T-helper 1 cell treated with Interleukin-12 subunit alpha and Interleukin-12 subunit beta and Interleukin-4 antibody, amounts not matched to agents 30 ng/mL and 1 ng/mL, for 36 hours (primary cell): ENCODE results near the gene MRGPRD. TPM values are rescaled to one million over a fixed set of nuclear protein-coding genes. Genes with fewer than 3 reads are reported as not detected.
"Not testable (repeated sequence)": the region's sequence is repeated elsewhere in the genome, so short reads cannot be mapped to it uniquely, and the experiment has no call there.

Experiments
- intact Hi-C: fragments of 100-400 bp; cut with micrococcal nuclease; formaldehyde crosslinking; loops from one replicate; pipeline ENCODE4 v1.15.1; 2024
- total RNA-seq: library from RNA; stranded (reverse); gene quantifications from 2 replicates; pipeline ENCODE4 v1.2.3, GENCODE V29; 2022

MRGPRD gene
- total RNA-seq, 1 donor from 2014 or later, result not detected

DNA sequence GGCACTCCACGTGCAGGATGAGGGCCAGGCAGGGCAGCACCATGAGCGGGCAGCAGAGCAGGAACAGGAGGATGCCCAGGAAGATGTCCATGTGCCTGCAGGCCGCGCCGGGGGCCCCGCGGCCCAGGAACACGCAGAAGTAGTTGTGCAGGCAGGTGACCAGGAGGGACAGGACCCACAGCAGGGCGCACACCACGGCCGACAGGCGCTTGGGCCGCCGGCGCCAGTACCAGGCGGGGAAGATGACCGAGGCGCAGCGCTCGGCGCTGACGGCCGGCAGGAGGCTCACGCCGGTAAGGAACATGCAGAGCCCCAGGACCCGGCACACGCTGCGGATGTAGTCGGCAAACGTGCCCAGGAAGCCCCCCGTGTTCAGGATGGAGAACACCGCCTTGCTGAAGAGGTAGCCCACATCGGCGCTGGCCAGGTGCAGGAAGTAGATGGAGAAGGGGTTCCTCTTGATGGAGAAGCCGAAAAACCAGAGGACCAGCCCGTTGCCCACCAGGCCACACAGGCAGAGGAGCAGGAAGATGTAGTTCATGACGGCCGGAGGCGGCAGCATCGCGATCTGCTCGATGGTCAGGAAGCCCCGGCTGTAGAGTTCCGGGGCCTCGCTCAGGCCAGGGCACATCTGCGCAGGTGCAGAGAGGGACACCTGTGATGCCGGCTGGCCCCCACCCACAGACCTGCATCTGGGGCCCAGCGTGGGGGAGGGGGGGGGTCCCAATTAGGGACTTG, 25.0 kb upstream of the MRGPRD start:
- intact Hi-C loops, result no loop called here

DNA sequence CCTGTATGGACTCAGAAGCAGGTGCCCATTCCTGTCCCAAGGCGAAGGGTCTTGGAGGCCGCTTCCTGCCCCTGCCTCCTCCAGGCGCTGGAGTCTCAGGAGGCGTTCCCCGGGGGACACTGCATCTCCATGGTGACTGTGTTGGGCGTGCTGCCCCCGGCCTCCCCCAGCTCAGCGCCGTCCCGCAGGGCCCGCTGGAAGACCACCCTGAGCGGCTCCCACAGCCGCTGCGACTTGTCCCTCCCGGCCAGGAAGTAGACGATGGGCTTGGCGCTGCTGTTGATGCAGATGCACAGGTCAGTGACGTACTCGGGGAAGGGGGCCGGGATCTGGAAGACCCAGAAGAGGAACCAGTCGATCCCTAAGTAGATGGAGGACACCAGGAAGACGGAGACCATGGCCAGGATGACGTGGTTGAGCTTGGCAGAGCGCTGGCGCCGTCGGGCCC, 24.4 kb upstream of the MRGPRD start:
- intact Hi-C loops, result no loop called here

DNA sequence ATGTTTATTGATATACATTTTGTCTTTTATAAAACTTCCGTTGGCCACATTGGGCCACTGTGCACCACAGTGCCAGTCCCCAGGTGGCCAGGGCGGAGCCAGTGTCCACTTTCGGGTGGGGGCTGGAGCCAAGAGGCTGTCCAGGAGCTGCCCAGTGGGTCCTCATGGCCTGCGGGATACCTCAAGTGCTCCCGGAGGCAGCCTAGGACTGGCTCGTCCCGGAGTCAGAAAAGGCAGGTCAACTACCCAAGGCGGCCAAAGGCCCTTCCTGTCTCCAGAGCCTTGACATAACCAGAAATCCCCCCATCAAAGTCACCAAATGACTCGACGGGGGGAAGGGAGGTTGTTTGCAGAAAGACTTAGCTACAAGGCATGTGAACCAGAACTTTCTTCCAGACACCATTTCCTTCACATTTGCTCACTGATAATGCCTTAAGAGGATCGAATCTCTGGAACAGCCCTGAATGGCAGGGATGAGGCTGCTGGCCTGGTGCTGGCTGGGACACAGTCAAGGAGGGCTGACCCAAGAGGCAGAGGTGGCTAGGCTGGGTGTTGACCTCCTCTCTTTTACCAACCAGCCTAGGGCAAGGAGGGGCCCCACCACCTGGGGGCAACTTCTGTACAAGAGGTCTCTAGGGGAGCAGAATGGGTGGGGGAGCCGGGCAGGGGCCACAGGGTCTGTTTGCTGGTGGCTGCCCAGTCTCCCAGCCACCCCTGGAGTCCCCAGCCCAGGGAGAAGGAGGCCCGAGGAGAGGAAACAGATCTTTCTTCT, 23.8 kb upstream of the MRGPRD start:
- intact Hi-C loops, result no loop called here

DNA sequence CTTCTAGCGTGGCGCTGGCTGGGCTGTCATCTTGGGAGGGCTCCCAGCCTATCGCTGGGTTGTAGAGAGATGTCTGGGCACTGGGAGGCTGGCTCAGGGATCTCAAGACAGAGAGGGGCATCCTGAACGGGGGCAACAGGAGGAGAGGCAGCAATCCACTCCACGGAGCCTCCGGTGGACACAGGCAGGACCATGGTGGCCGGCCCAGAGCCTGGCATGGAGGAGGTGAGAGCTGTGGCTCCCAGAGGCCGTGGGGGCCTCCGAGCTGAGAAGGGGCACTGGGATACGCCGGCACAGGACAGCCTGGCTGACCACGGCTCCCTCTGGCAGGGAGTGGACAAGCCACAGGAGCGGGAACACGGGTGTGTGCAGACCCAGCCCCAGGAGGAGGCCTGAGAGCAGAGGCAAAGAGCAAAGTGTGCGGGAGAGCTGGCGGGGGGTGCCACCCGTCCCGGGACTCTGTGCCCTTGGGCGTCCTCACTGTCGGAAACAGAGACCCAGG, 23.1 kb upstream of the MRGPRD start:
- intact Hi-C loops, result no loop called here

GRCh38 chr11:69003301-69003865, 22.6 kb upstream of the MRGPRD start:
- intact Hi-C loops, result no loop called here

DNA sequence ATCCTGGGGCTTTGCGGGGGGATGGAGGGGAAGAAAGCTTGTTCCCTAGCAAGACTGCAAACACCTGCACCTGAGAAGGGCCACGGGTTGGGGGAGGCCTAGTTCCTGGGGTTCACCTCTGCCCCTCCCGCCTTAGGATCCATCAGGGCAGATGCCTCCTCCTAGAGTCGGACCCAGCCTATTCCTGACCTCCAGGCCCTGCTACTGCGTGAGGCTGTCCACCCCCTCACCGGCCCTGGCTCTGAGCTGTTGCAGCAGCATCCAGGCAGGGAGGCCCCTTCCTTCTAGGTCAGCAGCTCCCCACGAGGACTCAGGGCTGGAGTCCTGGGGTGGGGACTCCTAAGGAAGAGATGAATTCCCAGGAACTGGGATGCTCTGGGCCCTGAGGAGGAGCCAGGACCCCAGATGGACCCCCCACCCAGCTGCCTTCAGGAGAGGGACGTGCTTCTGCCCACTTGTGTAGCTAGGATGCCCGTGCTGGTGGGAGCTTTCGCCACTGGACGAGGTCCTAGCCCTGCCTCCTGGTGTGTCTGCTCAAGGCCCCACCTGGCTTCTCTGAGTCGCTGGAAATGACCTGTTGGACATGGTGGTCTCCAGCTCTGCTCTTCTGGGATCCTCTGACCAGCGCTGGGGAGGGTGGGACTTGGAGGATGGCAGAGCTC, 21.9 kb upstream of the MRGPRD start:
- intact Hi-C loops, result no loop called here

GRCh38 chr11:69002110-69002569, 21.4 kb upstream of the MRGPRD start:
- intact Hi-C loops, result no loop called here

DNA sequence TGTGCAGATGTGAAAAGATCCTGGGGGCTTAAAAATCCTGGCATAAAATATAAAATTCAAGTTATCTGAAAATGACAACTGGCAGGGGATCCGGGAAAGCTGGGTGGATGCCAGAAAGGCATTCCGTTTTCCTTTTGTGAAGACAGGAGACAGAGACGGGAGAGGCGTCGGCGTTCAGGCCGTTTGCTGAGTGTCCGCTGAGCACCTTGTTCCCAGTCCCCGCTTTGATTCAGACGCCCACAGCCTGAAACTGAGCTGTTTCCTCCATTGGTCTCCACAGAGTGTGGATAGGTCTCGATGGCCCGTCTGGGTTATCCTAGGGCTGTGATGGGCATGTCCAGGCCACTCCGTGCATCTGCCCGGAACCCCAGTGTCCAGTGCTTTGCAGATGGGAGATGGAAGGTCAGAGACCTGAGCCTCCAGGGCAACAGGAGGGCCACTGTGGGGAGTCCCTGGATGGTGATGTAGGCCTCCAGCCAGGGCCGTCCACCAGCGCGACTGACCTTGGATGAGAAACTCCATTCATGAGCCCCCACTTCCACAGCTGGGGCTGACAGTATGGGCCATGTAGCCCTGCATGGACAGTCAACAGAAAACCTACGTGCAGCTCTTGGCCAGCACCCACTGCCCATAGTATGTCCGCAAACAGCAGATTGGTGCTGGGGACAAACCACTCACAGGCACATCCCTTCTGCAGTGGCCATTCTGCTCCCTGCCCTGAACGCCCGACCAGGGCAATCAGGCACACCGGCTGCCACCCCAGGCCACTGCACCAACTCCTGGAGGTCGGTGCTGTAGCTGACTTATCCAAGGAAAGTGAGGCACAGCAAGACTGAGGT, 20.7 kb upstream of the MRGPRD start:
- intact Hi-C loops, result no loop called here

- intact Hi-C loops, result no loop called here
Measured at GRCh38 chr11:69000831-69001242, 20.1 kb upstream of the MRGPRD start.

DNA sequence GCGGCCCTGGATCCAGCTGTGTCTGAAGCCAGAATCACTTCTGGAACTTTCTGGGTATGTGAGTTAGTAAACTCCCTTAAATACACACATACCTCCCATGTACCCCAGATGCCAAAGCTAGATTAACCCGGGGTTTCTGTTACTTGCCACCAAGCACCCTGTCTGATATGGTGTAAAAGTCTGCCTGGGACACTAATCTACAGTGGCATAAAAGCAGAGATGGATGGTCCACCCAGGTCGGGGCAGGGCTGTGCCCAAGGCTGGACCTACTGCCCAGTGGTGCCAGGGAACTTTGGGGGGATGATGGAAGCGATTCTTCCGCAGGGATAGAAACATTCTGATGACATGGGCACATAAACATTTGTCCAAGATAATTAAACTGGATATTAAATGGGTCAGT, 19.6 kb upstream of the MRGPRD start:
- intact Hi-C loops, result no loop called here

DNA sequence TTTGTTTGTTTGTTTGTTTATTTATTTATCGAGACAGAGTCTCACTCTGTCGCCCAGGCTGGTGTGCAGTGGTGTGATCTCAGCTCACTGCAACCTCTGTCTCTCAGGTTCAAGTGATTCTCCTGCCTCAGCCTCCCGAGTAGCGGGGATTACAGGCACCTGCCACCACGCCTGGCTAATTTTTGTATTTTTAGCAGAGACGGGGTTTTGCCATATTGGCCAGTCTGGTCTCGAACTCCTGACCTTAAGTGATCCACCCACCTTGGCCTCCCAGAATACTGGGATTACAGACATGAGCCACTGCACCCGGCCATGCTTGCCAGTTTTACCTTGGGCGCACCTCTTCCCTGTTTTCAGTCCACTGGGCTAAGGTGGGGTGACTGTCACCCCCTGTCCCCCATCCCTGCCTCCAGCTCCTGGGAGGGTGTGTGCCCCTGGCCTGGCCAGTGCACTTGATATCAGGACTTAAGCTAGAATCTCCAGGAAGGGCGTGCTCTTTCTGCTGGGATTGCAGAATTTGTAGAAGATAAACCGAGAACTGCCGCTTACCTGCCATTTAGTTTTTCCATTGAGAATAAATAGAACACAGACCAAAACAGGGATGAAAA, 19.1 kb upstream of the MRGPRD start:
- intact Hi-C loops, result not testable (repeated sequence)

DNA sequence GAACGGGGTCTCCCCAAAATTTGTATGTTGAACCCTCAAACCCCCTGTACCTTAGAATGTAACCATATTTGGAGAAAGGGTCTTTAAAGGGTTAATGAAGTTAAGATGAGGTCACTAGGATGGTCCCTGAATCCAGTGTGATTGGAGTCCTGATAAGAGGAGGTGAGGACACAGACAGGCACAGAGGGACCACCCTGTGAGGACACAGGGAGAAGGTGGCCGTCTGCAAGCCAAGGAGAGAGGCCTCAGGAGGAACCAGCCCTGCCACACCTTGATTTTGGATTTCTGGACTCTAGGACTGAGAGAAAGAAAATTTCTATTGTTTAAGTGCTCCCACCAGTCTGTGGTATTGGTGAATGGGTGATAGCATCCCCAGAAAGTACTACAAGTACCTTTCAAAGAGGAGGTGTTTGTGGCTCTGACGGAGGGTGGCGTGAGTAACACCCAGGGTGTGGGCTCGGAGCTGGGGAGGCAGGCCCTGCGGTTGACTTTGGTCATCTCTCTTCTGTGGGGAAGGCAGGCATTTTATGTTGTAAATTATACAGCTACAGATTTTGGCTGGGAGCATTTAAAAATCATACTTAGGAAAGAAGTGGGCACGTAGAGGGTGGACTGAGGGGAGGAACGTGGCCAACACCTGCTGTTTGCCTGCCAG, 18.4 kb upstream of the MRGPRD start:
- intact Hi-C loops, result no loop called here

GRCh38 chr11:68998390-68998911, 17.7 kb upstream of the MRGPRD start:
- intact Hi-C loops, result no loop called here

DNA sequence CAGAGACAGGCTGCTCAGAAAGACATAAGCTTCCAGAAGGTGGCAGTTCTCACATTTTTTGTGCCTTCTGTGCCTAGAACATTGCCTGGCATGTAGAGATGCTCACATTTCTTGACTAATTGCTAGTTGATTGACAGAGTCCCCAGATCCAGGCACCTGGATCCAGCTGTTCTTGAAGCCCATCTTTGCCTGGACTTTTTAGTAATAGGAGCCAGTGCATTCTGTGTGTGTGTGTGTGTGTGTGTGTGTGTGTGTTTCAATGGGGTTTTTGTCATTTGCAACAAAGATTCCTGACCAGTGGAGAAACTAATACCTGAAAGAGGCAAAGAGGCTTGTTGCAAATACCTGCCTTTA, 17.2 kb upstream of the MRGPRD start:
- intact Hi-C loops, result no loop called here

DNA sequence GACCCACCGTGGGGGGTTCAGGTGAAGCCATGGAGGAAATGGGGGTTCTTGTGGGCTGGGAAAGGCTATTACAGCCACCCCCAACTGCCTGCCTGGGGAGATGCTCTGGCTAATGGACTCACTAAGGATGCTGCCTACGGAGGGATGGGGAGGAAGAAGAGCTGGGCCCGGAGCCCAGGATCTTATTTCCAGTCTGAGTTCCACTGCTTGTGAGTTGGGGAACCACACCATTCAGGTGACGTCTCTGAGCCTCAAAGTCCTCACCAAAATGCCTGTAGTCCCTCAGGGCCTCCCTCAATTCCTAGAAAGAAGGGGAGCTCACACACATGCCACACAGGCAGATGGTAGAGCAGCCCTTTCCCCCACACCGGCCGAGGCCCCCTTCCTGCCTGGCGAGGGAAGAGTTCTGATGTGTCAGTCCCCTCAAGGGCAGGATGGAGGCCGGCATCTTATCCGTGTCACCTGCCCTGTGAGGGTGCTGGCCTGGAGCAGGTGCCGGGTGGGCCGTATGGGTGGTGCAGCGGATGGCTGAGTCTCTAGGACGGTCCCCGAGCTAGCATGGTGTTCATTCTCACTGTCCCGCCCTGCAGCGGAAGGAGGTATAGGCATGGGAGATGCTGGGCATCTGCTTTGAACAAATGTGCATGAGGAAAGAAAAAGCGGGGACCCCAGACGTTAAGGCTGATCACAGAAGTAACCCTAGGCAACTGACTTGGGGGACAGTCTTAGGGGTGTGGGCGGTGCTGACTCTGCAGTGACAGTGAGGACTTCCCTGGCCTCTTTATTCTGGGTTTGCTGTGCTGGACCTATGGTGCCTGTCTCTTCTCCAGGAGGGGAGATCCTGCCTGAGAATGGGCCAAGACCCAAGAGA, 16.6 kb upstream of the MRGPRD start:
- intact Hi-C loops, result no loop called here

GRCh38 chr11:68996376-68997123, 15.8 kb upstream of the MRGPRD start:
- intact Hi-C loops, result no loop called here

GRCh38 chr11:68994894-68995285, 14.1 kb upstream of the MRGPRD start:
- intact Hi-C loops, result no loop called here
